GM18508 (cell line): ENCODE measurements around the gene DDIT4.
"Not testable (repeated sequence)": the region's sequence is repeated elsewhere in the genome, so short reads cannot be mapped to it uniquely, and the experiment has no call there.

Experiments used
- ATAC-seq: cut with Tn5 transposase; IDR thresholded peaks from one replicate; pipeline ENCODE4 v1.9.1; 2021; ENCODE audit warnings: moderate number of reproducible peaks; ENCODE audit not compliant: insufficient read depth, unreplicated experiment

The DDIT4 gene

DNA sequence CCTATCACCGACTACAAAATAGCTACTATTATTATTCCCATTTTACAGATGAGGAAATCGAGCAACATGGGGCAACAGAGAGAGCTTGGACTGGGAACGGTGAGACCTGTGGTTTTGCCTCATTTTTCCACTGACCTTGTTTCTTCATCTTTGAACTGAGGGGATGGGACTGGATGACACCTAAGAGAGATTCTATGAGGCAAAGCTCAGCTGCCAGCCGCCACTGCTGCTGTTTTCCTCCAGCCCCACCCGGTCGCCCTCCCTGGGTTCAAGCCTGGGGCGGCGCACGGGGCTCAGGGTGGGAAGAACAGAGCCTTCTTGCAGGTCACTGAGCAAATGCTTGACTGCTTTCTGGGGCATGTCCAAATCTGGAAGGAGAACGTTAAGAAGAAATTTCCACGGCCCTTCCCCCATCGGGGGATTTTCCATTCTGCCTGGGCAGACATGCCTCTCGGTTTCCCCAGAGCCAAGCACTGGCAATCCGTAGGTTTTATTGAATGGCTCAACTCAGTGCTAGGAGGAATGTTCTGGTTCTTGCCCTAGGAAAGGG lies 12.3 kb downstream of the DDIT4 start:
- no peak for ATAC-seq

DNA sequence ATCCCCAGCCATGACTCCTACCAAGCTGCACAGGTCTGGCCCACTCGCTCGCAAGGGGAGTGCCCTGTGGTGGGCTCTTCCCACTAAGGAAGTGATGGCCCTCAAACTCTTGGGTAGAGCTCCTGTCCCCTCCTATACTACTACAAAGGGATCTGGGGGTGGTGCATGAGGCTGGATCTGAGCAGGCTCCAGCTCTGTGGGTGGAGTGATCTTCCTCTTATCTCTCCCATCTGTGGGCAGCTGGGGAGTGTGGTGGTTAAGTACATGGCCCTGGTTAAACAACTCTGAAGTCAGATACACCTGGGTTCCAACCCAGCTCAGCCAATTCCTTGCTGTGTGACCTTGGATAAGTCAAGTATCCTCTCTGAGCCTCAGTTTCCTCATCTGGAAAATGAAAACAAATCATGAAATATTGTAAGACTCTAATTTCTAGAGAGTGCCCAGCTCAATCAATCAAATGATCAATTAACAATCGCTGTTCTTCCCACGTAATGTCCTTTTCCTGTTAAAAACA lies 17.4 kb downstream of the DDIT4 start:
- no peak for ATAC-seq

DNA sequence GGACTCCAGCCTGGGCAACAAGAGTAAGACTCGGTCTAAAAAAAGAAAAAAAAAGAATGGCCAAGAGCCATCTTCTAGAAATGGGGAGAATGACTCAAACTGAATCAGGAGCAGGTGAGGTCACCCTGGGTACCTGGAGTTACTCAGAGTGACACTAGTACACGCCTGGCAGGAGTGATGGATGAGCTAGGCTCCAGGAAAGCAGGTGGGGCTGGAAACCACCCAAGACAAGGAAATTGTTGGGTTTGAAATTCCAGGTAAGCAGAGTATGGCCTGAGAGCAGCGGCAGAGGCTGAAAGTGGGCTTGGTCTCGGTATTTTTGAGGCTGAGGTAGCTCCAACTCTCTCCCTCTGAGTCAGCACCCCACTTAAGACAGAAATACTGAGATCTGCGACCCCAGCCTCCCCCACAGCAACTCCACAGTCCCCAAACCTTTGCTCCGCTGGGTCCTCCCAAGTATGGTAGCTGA lies 18.5 kb downstream of the DDIT4 start:
- ATAC-seq, result no peak

DNA sequence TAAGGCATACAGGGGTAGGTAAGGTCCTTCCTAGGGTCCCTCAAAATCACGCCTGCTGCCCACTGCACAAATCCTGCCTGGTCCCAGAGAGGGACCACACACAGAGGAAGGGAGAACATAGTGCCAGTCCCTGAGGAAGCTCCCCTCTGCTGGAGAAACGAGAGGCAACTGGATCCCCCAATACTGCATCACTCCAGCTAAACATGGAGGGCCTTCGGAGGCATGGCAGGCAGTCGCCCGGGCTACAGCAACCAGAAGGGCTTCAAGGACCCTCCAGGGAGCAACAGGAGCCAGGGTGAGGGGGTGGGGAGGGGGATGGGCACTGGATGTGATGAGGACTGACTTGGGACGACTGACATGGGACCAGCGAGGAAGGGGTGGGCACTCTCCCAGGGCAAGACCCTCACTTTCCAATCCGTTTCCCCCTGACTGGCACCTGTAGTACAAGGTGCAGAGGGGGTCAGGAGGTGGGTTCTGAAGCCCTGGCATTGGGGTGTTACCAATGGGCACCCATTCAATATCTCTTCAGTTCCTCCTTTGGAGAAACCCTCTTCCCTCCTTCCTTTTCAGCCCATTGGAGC lies 21.7 kb downstream of the DDIT4 start:
- ATAC-seq, result no peak

DNA sequence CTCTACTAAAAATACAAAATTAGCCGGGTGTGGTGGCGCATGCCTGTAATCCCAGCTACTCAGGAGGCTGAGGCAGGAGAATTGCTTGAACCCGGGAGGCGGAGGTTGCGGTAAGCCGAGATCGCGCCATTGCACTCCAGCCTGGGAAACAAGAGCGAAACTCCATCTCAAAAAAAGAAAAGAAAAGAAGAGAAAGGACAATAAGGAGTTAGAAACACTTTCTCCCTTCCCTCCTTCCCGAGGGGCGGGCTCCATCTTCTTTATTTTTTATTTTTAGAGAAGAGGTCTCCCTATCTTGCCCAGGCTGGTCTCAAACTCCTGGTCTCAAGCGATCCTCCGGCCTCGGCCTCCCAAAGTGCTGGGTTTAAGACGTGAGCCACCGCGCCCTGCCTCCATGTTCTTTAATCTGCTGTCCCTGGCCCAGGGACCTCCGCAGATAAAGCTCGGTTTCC lies 23.1 kb downstream of the DDIT4 start:
- not testable (repeated sequence) for ATAC-seq

DNA sequence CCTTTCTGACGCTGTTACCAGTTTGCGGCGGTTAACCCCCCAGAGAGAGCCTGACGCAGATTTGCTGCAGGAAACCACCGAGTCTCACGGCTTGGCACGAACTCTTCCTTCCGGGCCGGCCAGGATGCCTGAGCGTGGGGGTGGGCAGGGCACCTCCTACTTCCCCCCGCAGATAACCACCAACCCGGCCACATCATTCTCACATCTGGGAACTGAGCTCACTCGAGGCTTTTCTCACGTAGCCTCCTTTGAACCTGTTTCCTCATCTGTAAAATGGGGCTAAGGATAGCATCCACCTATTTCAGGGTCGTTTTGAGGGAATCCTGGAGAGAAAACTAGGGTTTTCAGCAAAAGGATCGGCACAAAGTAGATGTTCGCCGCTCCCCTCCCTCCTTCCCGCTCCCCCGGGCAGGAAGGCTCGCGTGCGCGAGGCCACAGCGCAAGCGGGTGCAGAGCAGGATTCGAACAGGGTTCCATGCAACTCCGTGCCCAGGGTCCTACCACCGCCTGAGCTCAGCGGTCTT lies 23.6 kb downstream of the DDIT4 start:
- ATAC-seq, result peak; percentile 43

DNA sequence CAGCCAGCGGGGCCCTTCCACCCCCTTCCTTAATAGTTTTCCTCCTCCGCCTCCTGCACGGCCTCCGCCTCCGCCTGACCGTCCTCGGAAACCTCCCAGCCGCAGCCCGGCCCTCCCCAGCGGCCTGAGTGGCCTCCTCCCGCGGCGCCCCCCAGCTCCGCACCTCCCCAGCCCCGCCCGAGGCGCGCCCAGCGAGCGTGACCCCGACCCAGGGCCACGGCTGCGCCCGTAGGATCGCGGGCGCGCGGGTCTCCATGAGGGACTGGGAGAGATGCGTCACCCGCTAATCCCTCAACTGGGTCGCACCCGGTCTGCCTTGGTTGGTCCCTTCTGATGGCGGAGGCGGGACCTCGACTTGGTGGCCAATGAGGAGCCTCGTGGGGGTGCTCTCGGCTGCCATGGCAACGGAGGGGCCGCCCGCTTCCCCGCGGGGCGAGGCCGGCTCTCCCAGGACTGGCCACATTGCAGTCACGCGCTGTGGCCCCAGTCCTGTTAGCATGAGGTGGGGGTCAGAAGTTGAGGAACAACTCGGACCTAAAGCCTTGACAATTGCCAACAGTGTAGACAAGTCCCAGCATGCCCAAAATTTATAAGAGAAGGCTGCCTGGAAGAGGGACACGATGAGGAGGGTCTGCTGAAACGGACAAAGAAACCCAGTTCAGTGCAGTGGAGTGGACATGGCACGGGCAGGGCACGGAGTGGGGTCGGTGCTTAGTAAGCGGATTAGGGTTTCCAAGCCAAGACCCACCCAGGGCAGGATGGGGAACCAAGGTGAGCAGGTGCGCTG lies 24.3 kb downstream of the DDIT4 start:
- peak; percentile 37 for ATAC-seq

DNA sequence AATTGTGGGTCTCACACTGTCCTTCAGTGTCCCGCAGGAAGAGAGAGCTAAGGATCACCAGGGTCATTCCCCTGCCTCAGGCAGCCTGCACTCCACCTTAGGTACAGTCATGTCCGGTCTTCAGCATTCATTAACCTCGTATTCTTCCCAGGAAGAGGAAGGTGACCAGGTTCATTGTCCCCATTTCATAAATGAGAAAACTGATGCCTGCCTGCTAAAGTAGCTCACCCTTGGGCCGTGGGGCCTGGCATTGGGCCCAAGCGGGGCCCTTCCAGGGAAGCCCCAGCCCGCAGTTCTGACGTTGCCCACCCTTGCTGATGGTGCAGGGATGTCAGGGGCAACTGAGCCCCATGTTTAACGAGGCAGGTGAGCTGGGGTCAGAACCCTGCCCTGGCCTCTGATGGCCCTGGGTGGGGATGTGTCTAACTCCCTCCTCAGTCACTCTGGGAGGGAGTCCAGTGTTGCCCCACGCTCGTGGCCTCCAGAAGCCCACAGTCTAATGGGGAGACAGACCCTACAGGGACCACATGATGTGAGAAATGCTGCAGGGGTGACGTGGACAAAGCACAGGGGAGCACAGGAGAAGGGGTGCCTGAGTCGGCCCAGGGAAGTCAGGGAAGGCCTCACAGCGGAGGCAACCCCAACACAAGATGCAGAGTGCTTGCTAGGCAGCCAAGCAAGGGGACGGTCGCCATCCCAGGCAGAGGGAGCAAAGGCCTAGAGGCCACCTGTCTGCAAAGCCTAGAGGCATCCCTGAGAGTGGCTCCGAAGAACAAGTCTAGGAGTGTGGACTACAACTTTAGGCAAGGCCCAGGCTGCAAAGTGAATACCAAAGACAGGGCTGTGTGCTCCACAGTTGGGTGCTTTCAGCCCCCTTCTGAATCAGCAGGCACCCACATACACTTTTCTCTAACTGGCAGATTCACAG lies 25.1 kb downstream of the DDIT4 start:
- ATAC-seq, result no peak

DNA sequence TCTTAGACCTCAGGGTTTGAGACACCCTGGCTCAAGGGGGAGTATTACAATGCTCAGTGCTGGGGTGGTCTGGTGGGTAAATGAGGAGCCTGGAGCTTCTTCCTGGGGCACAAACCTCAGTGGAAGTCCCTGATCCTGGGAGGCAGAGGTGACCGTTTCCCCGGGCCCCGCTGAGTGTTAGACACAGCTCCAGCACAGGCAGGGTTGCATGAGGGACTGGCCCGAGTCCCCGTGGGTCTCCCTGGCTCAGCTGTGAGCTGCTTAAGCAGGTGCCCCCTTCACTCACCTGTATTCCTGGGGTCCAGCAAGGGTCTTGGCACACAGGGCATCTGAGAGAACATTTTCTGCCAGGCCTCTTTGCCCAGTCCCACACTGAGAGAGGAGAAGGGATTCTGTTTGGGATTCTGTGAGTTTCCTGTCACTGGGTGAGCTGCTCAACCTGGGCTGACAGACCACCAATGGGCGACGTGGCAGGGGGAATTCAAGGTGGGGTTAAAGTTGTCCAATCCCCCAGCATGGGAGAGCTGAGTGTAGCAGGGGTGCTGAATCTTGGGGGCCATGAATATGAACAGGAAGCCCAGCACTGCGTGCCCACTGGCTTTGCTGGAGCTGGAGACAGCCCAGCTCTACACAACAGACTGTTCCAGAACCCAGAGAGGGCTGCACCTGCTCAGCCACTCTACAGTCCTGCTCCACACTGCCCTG lies 29.9 kb downstream of the DDIT4 start:
- no peak for ATAC-seq

DNA sequence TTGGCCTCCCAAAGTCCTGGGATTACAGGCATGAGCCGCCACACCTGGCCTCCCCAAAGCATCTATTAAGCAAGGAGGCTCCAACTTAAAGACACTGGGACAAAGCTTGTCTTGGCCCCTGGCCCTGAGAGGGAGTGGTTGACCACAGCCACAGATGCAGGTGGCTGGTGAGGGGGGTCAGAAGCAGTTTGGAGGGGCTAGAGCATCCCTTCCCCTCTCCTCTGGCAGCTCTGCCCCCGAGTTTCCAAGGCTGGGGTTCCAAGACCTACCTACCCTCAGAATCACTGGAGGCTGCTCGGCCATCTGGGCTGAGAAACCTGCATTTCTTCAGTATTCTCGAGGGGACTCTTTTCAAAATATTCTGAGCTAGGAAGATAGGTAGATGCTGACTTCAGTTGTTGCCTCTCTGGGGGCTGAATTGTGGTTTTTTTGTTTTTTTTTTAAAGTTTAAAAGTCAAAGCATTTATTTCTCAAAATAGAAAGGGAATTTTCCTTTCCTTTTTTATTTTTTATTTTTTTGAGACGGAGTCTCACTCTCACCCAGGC lies 32.6 kb downstream of the DDIT4 start:
- no peak for ATAC-seq

DNA sequence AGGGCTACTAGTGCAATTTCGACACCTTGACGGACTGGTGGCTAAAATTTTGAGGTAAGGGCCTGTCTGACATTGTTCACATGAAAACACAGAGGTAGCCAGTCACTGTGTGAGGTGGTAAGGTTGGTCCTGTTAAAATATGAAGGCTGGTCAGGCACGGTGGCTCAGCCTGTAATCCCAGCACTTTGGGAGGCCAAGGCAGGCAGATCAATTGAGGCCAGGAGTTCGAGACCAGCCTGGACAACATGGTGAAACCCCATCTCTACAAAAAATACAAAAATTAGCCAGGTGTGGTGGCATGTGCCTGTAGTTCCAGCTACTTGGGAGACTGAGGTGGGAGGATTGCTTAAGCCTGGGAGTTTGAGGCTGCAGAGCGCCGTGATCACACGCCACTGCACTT lies 34.0 kb downstream of the DDIT4 start:
- not testable (repeated sequence) for ATAC-seq

DNA sequence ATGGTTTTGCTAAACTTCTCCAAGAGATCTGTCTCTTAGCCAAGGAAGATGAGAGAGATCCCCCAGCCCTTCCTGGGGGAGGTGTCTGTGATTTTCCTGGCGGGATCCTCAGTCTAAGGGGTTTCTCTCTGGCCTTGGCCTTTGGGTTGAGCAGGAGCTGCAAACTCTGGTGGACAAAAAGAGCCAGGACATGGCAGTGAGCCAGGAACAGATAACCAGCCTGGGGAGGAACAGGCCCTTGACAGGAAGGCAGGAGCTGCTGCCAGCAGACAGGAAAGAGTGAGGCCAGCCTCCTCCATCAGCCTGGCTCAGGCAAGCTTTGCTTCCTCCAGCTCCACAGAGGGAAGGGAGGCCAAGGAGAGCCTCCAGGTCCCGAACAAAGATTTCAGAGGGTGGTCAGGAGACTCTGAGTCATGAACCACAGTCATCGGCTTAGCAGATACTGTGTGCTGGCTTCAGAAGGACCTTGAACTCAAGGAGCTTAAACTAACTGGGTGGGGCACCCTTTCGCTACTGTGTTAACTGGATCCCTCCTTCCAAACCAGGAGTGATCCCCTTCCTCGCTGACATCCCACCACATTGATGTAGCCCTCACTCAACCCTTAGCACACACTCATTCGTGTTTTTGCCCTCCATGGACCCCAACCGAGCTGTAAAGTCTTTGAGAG lies 34.7 kb downstream of the DDIT4 start:
- no peak for ATAC-seq

DNA sequence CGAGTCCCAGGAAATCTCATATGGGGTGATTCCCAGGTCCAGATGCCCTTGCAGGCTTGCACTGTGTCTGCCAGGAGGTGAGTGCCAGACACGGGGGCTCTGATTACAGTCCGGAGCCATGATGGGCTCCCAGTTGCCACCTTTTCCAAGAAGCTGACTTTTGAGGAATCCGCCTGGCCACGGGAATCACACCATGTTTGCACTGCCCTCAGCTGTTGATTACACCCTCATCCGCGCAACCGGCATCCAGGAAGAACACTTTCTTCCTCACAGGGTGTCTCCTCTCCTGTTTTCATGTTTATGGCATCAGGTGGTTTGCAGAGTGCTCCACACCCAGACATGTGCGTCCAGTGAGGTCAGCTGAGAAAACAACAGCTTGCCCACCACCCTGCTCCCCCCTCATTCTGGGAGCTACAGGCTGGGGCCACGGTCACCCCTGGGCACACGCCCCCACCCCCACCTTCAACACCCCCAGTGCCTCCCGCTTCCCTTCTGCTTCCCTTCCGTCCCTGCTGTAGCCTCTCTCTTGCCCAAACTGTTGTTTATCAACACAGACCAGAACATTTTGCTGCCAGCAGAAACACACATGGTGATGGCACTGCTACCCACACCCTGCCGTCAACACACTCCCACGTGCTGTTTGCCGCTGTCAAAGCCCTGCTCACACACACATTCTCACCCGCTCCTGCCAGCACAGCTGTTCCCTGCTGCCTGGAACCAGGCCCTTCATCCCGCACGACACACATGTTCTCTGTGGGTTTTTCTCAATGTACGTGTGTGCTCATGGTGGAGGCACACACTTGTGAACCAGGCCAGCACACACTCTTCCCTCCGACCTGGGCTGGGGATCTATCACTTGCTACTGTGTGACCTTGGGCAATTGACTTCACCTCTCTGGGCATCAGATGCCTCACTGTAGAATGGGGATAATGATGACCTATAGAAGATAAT lies 35.8 kb downstream of the DDIT4 start:
- no peak for ATAC-seq

DNA sequence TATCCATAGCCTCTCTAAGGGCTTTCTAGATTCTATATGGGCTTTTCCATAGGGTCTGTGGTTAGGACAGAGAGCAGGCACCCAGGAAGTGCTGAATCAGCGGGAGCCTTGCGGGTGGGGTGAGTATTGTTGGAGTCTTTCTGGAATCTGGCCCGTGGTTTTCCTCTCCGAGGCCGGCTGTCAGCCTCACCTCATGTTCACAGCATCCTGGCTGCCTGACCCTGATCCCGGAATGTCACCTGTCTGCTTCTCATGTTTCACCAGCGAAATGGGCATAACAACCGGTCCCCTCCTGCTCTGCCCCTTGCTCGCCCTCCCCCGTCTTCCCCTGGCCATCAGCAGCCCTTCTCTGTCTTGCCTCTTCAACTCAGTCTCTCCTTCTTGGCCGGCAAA lies 36.5 kb downstream of the DDIT4 start:
- no peak for ATAC-seq

DNA sequence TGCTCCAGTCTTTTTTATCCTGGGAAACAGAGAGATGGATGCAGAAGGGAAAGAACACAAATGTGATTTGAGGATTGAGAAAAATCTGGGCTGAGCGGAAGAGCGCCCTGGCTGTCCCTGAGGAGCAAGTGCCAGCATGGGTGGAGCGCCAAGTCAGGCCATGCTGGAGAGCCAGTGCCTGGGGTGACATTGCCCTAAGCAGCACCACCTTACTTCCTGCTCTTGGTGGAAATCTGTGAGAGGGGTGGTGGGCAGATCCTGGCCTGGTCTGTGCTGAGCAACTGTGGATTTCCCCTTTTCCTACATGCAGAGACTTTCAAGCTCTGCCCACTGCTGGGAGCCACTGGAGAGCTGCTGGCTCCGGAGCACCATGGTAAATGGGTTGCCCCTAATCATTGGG lies 36.9 kb downstream of the DDIT4 start:
- ATAC-seq, result no peak

DNA sequence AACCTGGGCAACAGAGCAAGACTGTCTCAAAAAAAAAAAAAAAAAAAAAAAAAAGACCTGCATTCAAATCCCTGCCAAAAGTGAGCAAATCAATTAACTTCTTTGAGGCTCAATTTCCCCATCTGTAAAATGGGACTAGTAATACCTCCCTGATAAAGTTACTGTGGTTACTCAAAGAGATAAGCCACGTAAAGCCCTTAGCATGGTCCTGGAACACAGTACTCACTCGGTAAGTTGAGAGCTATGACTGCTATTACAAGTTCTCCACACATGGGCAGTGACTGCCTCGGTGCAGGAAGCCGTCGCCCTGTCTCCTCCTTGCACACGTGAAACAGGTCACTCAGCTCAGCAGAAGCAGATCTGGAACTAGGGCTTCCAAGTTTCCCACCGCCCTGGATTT lies 37.9 kb downstream of the DDIT4 start:
- ATAC-seq, result no peak

DNA sequence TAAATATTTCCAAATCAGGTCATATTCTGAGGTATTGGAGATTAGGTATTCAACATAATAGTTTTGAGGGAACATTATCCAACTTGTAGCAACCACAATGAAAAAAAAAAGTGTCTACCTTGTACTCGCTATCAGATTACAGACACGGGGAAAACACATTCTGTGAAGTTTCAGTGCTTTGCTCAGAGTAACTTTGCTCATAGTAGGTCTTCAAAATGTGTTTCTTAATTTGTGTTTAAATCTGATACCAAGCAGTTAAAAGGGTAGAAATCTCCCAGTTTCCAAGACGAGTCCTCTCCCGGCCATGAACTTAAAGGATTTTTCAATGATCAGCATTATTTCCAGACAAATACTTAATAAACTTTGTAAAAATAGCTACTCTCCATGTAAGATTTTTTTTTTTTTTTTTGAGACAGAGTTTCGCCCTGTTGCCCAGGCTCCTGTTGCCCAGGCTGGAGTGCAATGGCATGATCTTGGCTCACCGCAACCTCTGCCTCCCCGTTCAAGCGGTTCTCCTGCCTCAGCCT lies 39.2 kb downstream of the DDIT4 start:
- no peak for ATAC-seq
